NCI-H524 treated with DMSO at 0.1 percent for 48 hours (cell line): ENCODE measurements around the gene RSF1.

Experiments used
- DNase-seq: peaks from one replicate; lab custom pipeline; 2025; lab: John Stamatoyannopoulos, UW

RSF1 gene

GRCh38 chr11:77801477-77801876 lies 19.0 kb downstream of the RSF1 start:
- no peak for DNase-seq

- no peak for DNase-seq
Measured at GRCh38 chr11:77800449-77800848, 20.1 kb downstream of the RSF1 start.

GRCh38 chr11:77799338-77799737 lies 21.2 kb downstream of the RSF1 start:
- no peak for DNase-seq

- no peak for DNase-seq
Measured at GRCh38 chr11:77793972-77794371, 26.6 kb downstream of the RSF1 start.

GRCh38 chr11:77791301-77791700 lies 29.2 kb downstream of the RSF1 start:
- no peak for DNase-seq

GRCh38 chr11:77789731-77790476 lies 30.6 kb downstream of the RSF1 start:
- DNase-seq, result no peak

DNA sequence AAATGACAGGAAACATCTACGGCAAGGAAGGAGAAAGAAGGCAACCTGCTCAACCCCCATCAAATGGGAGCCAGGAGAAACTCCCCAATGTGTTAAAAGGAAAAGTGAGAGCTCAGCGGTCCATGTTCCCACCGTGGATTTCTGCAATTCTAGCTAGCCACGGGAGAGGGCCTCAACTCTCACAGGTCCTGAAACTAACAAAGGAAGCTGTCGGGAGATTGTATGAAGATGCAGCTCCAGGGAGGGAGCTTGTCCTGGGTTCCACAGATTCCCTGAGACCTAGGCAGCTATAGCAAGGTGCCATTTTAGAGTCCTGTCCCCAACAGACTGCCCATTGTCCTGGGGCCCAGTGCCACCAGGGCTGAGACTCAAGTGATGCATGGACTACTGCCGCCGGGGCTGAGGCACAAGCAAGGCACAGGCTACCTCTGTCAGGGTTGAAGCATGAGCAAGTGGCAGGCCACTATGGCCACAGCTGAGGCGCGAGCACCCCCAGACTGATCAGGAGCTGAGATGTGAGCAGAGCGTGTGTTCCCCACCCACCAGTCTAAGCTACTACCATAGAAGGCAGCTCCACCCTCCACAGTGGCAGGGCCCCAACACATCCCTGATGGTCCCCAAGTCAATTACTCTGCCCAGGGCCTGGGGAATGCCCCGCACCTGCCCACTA lies 31.3 kb downstream of the RSF1 start:
- no peak for DNase-seq

- no peak for DNase-seq
Measured at GRCh38 chr11:77784572-77784971, 36.0 kb downstream of the RSF1 start.

DNA sequence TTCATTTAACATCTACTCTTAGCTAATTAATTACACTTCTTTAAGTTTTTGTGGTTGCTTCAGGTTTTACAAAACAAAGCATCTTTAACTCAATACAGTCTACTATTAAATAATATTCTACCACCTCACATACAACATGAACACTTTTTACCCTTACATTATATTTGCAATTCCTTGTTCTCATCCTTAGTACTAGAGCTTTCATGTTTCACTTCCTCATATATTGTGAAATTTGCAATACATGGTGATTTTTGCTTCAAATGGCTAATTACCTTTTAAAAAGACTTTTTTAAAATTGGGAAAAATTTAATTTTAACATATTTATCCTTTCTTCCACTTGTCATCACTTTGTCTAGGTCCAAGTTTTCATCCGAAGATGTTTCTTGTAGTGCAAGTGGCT lies 37.5 kb downstream of the RSF1 start:
- no peak for DNase-seq

DNA sequence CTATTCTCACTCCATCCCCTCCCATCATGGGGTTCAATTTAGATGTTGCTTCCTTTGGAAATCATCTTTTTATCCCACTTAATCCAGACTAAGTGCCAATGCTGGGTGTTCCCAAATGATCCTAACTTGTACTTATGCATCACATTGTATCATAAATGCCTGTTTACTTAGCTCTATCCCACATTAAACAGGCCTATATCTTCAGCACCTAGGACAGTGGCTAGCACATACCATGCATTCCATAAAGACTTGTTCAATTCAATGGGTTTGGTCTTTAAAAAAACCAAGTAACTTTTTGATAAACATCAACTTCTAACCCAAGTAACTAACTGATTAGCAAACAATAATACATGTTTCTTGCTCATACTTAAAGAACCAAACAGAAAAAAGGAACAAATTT lies 40.6 kb downstream of the RSF1 start:
- DNase-seq, result no peak

DNA sequence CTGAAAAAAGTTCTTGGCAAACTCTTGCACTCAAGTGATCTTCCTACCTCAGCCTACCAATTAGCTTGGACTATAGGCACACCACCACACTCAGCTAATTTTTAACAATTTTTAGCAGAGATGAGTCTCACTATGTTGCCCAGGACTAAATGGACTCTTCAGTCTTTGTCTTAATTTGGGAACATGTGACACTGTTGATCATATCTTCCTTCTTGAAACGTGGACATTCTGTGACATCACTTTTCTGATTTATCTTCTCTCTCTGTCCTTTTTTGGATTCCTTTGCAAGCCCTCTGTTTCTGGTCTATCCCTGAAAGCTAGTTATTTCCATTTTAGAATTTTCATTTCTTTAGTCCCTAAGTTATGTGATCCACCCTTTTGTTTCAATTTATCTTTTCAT lies 42.0 kb downstream of the RSF1 start:
- no peak for DNase-seq

DNA sequence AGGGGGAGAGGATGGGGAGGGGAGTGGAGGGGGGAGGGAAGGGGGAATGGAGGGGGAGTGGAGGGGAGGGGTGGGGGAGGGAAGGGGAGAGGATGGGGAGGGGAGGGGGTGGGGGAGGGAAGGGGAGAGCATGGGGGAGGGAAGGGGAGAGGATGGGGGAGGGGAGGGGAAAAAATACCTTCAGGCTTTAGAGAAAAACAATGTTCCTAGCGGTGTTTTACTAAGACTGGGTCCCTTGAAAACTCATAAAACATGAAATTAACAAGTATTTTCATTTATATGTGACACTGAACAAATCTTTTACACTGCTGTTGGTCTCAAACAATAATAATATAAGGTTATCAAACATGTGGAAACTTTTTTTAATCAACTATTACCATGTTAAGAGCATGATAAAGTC lies 42.4 kb downstream of the RSF1 start:
- DNase-seq, result no peak

GRCh38 chr11:77776455-77776854 lies 44.1 kb downstream of the RSF1 start:
- no peak for DNase-seq

DNA sequence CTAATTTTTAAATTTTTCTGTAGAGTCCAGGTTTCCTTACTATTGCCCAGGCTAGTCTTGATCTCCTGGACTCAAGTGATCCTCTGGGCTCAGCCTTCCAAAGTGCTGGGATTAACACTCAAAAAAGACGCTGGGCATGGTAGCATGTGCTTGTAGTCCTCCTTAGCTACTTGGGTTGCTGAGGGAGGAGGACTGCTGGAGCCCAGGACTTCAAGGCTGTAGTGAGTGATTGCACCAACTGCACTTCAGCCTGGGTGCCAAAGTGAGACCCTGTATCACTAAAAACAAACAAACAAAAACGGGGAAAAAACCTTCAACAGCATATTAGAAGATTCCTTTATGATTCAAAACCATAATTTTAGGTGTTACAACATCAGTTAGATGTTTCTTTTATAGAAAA lies 44.6 kb downstream of the RSF1 start:
- DNase-seq, result no peak

- no peak for DNase-seq
Measured at GRCh38 chr11:77771135-77771534, 49.4 kb downstream of the RSF1 start.

GRCh38 chr11:77770629-77771028 lies 49.9 kb downstream of the RSF1 start:
- DNase-seq, result no peak

- DNase-seq, result no peak
Measured at GRCh38 chr11:77762426-77762825, 58.1 kb downstream of the RSF1 start.

GRCh38 chr11:77761491-77761890 lies 59.0 kb downstream of the RSF1 start:
- DNase-seq, result no peak

GRCh38 chr11:77758331-77758730 lies 62.2 kb downstream of the RSF1 start:
- DNase-seq, result no peak

DNA sequence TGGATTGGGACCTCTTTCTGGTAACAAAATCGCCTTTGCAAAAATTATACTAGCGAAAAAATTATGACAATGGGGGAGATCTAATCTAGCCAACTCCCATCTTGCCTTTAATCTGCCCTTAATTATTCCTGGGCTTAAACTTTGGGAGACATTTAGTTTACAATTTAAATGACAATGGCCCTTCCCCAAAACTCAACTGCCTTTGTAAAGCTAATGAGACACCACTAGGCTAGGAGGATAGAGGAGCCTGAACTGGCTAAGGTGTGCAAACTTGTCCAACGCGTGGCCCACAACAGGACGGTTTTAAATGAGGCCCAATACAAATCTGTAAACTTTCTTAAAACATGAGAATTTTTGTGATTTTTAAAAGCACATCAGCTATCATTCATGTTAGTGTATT lies 67.3 kb downstream of the RSF1 start:
- DNase-seq, result no peak

DNA sequence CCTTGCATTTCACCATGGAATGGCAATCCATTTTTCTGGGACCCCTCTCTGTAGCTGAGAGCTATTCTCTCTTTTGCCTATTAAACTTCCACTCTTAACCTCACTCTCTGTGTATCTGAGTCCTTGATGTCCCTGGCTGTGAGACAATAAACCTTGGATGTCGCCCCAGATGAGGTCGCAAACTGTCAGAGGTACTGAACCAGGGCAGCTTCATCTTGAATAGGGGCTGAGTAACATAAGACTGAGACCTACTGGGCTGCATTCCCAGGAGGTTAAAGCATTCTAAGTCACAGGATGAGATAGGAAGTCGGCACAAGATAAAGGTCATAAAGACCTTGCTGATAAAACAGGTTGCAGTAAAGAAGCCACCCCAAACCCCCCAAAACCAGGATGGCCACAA lies 68.0 kb downstream of the RSF1 start:
- no peak for DNase-seq

GRCh38 chr11:77750394-77751156 lies 69.9 kb downstream of the RSF1 start:
- no peak for DNase-seq

DNA sequence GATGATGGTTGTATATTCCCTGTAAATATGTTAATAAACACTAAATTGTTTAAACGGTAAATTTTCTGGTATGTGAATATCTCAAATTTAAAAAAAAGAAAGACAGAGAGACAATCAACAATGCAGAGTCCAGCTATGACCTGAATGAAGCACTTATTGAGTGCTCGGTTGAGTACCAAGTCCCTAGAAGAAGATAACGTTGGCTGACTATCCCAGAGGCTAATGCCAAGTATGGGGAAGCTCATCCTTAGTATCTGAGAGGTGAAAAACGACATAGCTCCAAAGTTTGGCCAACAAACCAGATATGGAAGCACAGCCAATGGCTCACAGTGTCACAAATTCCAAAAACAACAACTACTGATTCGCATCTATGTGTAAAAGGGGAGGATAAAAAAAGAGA lies 71.3 kb downstream of the RSF1 start:
- no peak for DNase-seq
